Brain microvascular endothelial cell (primary cell): Measurements from ENCODE around the gene UBQLN3.

Source experiments
- DNase-seq: peaks from one replicate; pipeline ENCODE4 v3.0.0-alpha.2; 2020
- H3K27ac ChIP-seq: fragments of 250-450 bp; sonication (Bioruptor Pico); 2 replicates; pipeline ENCODE4 v1.5.1; 2020; ENCODE audit warnings: mild to moderate bottlenecking, moderate library complexity
- H3K27me3 ChIP-seq: fragments of 250-450 bp; sonication (Bioruptor Pico); replicated peaks from 2 replicates; pipeline ENCODE4 v1.5.1; 2020; ENCODE audit warnings: mild to moderate bottlenecking
- H3K36me3 ChIP-seq: fragments of 250-450 bp; sonication (Bioruptor Pico); replicated peaks from 2 replicates; pipeline ENCODE4 v1.5.1; 2020; ENCODE audit warnings: mild to moderate bottlenecking
- H3K4me3 ChIP-seq: 2 replicates; pipeline ENCODE4 v1.5.1; 2011; ENCODE audit warnings: low read depth, mild to moderate bottlenecking, control low read depth, low read length, moderate library complexity
- CTCF ChIP-seq: IDR thresholded peaks from 2 replicates; pipeline ENCODE4 v1.5.1; 2011; ENCODE audit warnings: low read depth, mild to moderate bottlenecking, moderate library complexity, low read length, control low read depth, inconsistent platforms; ENCODE audit errors: missing control alignments
- in situ Hi-C: cut with HindIII; loops from 2 replicates; pipeline ENCODE4 v1.10.0; 2017; ENCODE audit warnings: low sequenced_read_pairs, low pct_ligation_motif_present

The UBQLN3 gene

GRCh38 chr11:5516599-5516998 lies 6.8 kb upstream of the UBQLN3 start, which contains the start of gene UBQLNL:
UBQLNL (minus strand) TSS chr11:5516699; CDS start chr11:5516441, 258 bp downstream.
- Histone ChIP-seq H3K27ac (no peak within 1 kb of the TSS), H3K4me3 (no peak within 1 kb of the TSS), H3K36me3 (no peaks in the 10 kb centered on the region), H3K27me3 (no peaks in the 10 kb centered on the region)
- TF ChIP-seq CTCF = no peak
- in situ Hi-C loops = no loop called here
- DNase-seq = no peak

- no peak for TF ChIP-seq CTCF
Observed at GRCh38 chr11:5514841-5515240, 5.1 kb upstream of the UBQLN3 start.

GRCh38 chr11:5508605-5509004 lies 1.2 kb downstream of the UBQLN3 start:
- in situ Hi-C loops = no loop called here
- no peaks in the 10 kb centered on the region for H3K36me3 ChIP-seq
- H3K27ac ChIP-seq = no peak overlapping the region
- no peak for TF ChIP-seq CTCF
- H3K27me3 ChIP-seq = no peaks in the 10 kb centered on the region
- no peak overlapping the region for H3K4me3 ChIP-seq
- no peak for DNase-seq

More at GRCh38 chr11:5514841-5515240, 5.1 kb upstream of the UBQLN3 start:
- no peaks in the 10 kb centered on the region for H3K36me3 ChIP-seq
- H3K4me3 ChIP-seq = no peak overlapping the region
- no peak overlapping the region for H3K27ac ChIP-seq
- no peak for DNase-seq
- in situ Hi-C loops = no loop called here
- H3K27me3 ChIP-seq = no peaks in the 10 kb centered on the region

GRCh38 chr11:5507933-5508305 lies 1.8 kb downstream of the UBQLN3 start:
- no peak overlapping the region for H3K4me3 ChIP-seq
- H3K36me3 ChIP-seq = no peaks in the 10 kb centered on the region
- DNase-seq = no peak
- H3K27ac ChIP-seq = no peak overlapping the region
- no peak for TF ChIP-seq CTCF
- in situ Hi-C loops = no loop called here
- no peaks in the 10 kb centered on the region for H3K27me3 ChIP-seq

GRCh38 chr11:5507177-5507932 lies 2.4 kb downstream of the UBQLN3 start:
- no peak overlapping the region for H3K4me3 ChIP-seq
- H3K36me3 ChIP-seq = no peaks in the 10 kb centered on the region
- DNase-seq = no peak
- TF ChIP-seq CTCF = no peak
- in situ Hi-C loops = no loop called here
- H3K27ac ChIP-seq = no peak overlapping the region
- H3K27me3 ChIP-seq = no peaks in the 10 kb centered on the region
